ENCODE measurements around the gene COL1A1.

DNA sequence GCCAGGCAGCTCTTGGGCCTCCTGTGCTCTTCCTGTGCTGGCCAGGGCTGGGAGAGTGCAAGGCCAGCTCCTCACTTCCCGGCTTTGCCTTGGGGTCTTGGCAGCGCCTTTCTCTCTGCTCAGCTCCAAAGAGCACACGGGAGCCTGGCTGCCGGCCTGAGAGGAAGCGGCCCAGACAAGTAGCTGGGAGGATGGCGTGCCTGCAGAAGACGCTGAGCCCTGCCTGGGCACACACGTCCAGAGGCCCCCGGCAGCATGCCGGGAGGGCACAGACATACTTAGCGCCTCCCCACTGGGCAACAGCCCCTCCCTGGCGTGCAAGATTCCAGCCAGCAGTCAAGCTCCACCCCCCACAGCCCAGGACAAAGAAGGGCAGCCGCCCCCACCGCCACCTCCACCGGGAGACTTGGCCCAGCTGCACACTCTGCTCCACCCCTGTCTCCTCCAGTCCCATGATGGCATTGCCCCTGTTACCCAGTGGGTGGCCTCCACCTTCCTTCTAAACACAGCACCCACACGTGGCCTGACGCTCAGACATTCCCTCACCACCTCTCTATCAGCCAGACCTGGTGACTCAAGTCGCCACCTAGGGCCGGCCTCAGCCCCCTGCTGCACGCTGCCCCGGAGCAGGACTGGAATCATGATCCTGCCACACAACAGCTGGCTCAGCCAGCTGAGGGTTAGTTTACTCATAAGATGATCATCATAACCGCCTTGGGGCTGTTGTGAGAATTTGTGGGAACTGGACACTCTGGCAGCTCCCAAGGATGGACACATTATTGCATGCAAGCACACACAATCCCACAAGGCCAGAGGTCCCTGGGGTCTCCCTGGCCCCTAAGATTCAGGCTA, 23.2 kb downstream of the COL1A1 start:
- TF ChIP-seq, protein P1, sequence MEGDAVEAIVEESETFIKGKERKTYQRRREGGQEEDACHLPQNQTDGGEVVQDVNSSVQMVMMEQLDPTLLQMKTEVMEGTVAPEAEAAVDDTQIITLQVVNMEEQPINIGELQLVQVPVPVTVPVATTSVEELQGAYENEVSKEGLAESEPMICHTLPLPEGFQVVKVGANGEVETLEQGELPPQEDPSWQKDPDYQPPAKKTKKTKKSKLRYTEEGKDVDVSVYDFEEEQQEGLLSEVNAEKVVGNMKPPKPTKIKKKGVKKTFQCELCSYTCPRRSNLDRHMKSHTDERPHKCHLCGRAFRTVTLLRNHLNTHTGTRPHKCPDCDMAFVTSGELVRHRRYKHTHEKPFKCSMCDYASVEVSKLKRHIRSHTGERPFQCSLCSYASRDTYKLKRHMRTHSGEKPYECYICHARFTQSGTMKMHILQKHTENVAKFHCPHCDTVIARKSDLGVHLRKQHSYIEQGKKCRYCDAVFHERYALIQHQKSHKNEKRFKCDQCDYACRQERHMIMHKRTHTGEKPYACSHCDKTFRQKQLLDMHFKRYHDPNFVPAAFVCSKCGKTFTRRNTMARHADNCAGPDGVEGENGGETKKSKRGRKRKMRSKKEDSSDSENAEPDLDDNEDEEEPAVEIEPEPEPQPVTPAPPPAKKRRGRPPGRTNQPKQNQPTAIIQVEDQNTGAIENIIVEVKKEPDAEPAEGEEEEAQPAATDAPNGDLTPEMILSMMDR (IDR thresholded peaks at IDR 0.05; ENCODE audit: borderline replicate concordance, extremely low read depth, low read length, poor library complexity, severe bottlenecking) = peak; percentile 41
- TF ChIP-seq EZH2 (IDR thresholded peaks at IDR 0.05; ENCODE audit: borderline replicate concordance, low read depth, low read length, severe bottlenecking) = no peak

All from DND-41 (cell line).